Measurements from ENCODE around the gene NEDD8. TPM values are rescaled to one million over a fixed set of nuclear protein-coding genes. Genes with fewer than 3 reads are reported as not detected.
A peak's percentile ranks its signal among the peaks of the same experiment; 100 is the strongest.

The NEDD8 gene
- total RNA-seq, 2 donors from 2014 or later: 196 to 199 TPM

- DNase-seq (ENCODE audit: low spot score): no peak
- Mint-ChIP-seq H3K9me3 (no peaks in the 10 kb centered on the region), H3K27ac (no peak overlapping the region), H3K4me3 (no peak overlapping the region), H3K36me3 (no peaks in the 10 kb centered on the region), H3K4me1 (ENCODE audit: low read depth in 2 of 2) (no peaks in the 10 kb centered on the region), H3K27me3 (no peaks in the 10 kb centered on the region)
- ATAC-seq: no peak
Measured at GRCh38 chr14:24260026-24260779, 28.0 kb upstream of the NEDD8 start.

GRCh38 chr14:24259282-24260025 lies 27.3 kb upstream of the NEDD8 start:
- no peak for ATAC-seq
- H3K27ac Mint-ChIP-seq: no peak overlapping the region
- no peaks in the 10 kb centered on the region for H3K9me3 Mint-ChIP-seq

GRCh38 chr14:24258548-24259265 lies 26.5 kb upstream of the NEDD8 start:
- Mint-ChIP-seq H3K9me3 (no peaks in the 10 kb centered on the region), H3K36me3 (no peaks in the 10 kb centered on the region), H3K4me3 (no peak overlapping the region), H3K27me3 (no peaks in the 10 kb centered on the region), H3K4me1 (ENCODE audit: low read depth in 2 of 2) (no peaks in the 10 kb centered on the region), H3K27ac (no peak overlapping the region)
- ATAC-seq (no peak), DNase-seq (ENCODE audit: low spot score) (no peak)

More at GRCh38 chr14:24259282-24260025, 27.3 kb upstream of the NEDD8 start:
- Mint-ChIP-seq H3K36me3 (no peaks in the 10 kb centered on the region), H3K4me1 (ENCODE audit: low read depth in 2 of 2) (no peaks in the 10 kb centered on the region), H3K4me3 (no peak overlapping the region), H3K27me3 (no peaks in the 10 kb centered on the region)
- DNase-seq (ENCODE audit: low spot score): no peak

GRCh38 chr14:24258119-24258518 lies 26.0 kb upstream of the NEDD8 start:
- no peak for ATAC-seq
- no peak overlapping the region for H3K27ac Mint-ChIP-seq

GRCh38 chr14:24256960-24257359 lies 24.8 kb upstream of the NEDD8 start:
- no peak for DNase-seq (ENCODE audit: low spot score)
- Mint-ChIP-seq H3K27me3 (no peaks in the 10 kb centered on the region), H3K27ac (no peak overlapping the region), H3K4me1 (ENCODE audit: low read depth in 2 of 2) (no peaks in the 10 kb centered on the region), H3K36me3 (no peaks in the 10 kb centered on the region), H3K9me3 (no peaks in the 10 kb centered on the region), H3K4me3 (no peak overlapping the region)
- ATAC-seq: no peak

More at GRCh38 chr14:24258119-24258518, 26.0 kb upstream of the NEDD8 start:
- no peaks in the 10 kb centered on the region for H3K36me3 Mint-ChIP-seq
- H3K27me3 Mint-ChIP-seq: no peaks in the 10 kb centered on the region
- no peaks in the 10 kb centered on the region for H3K9me3 Mint-ChIP-seq
- DNase-seq (ENCODE audit: low spot score): no peak
- no peak overlapping the region for H3K4me3 Mint-ChIP-seq
- no peaks in the 10 kb centered on the region for H3K4me1 Mint-ChIP-seq (ENCODE audit: low read depth in 2 of 2)

GRCh38 chr14:24255931-24256711 lies 24.0 kb upstream of the NEDD8 start:
- Mint-ChIP-seq H3K27ac (no peak overlapping the region), H3K36me3 (no peaks in the 10 kb centered on the region), H3K27me3 (no peaks in the 10 kb centered on the region), H3K4me1 (ENCODE audit: low read depth in 2 of 2) (no peaks in the 10 kb centered on the region), H3K4me3 (no peak overlapping the region), H3K9me3 (no peaks in the 10 kb centered on the region)
- DNase-seq (ENCODE audit: low spot score) (peak; percentile 53), ATAC-seq (no peak)

GRCh38 chr14:24255438-24255837 lies 23.3 kb upstream of the NEDD8 start:
- DNase-seq (ENCODE audit: low spot score) (no peak), ATAC-seq (no peak)
- no peak overlapping the region for H3K4me3 Mint-ChIP-seq
- no peaks in the 10 kb centered on the region for H3K36me3 Mint-ChIP-seq
- H3K27ac Mint-ChIP-seq: no peak overlapping the region
- no peaks in the 10 kb centered on the region for H3K9me3 Mint-ChIP-seq
- no peaks in the 10 kb centered on the region for H3K27me3 Mint-ChIP-seq
- no peaks in the 10 kb centered on the region for H3K4me1 Mint-ChIP-seq (ENCODE audit: low read depth in 2 of 2)

GRCh38 chr14:24254630-24255392 lies 22.6 kb upstream of the NEDD8 start:
- DNase-seq (ENCODE audit: low spot score) (peak; percentile 60), ATAC-seq (peak in 1 of 2 donors; percentile 7)
- Mint-ChIP-seq H3K4me3 (no peak overlapping the region), H3K4me1 (ENCODE audit: low read depth in 2 of 2) (no peaks in the 10 kb centered on the region), H3K36me3 (no peaks in the 10 kb centered on the region), H3K27me3 (no peaks in the 10 kb centered on the region), H3K27ac (no peak overlapping the region), H3K9me3 (no peaks in the 10 kb centered on the region)

- no peak for DNase-seq (ENCODE audit: low spot score)
- Mint-ChIP-seq H3K27ac (no peak overlapping the region), H3K36me3 (no peaks in the 10 kb centered on the region), H3K4me3 (no peak overlapping the region), H3K27me3 (no peaks in the 10 kb centered on the region), H3K4me1 (ENCODE audit: low read depth in 2 of 2) (no peaks in the 10 kb centered on the region), H3K9me3 (no peaks in the 10 kb centered on the region)
- no peak for ATAC-seq
Measured at GRCh38 chr14:24253936-24254335, 21.8 kb upstream of the NEDD8 start.

- Mint-ChIP-seq H3K27ac (no peak overlapping the region), H3K4me1 (ENCODE audit: low read depth in 2 of 2) (peaks cover 6 to 8% of the 10 kb centered on the region in 2 donors), H3K4me3 (no peak overlapping the region), H3K27me3 (no peaks in the 10 kb centered on the region), H3K36me3 (no peaks in the 10 kb centered on the region), H3K9me3 (no peaks in the 10 kb centered on the region)
- ATAC-seq (no peak), DNase-seq (ENCODE audit: low spot score) (no peak)
Measured at GRCh38 chr14:24252289-24253124, 20.3 kb upstream of the NEDD8 start.

- peaks cover 10 to 15% of the 10 kb centered on the region in 2 donors for H3K4me1 Mint-ChIP-seq (ENCODE audit: low read depth in 2 of 2)
- H3K27ac Mint-ChIP-seq: no peak overlapping the region
- H3K36me3 Mint-ChIP-seq: no peaks in the 10 kb centered on the region
- H3K9me3 Mint-ChIP-seq: no peaks in the 10 kb centered on the region
- H3K4me3 Mint-ChIP-seq: no peak overlapping the region
- no peaks in the 10 kb centered on the region for H3K27me3 Mint-ChIP-seq
- DNase-seq (ENCODE audit: low spot score) (no peak), ATAC-seq (no peak)
Measured at GRCh38 chr14:24251880-24252288, 19.7 kb upstream of the NEDD8 start.

- Mint-ChIP-seq H3K4me1 (ENCODE audit: low read depth in 2 of 2) (peaks cover 13 to 18% of the 10 kb centered on the region in 2 donors), H3K27me3 (no peaks in the 10 kb centered on the region), H3K27ac (peak overlapping the region in 1 of 2 donors; percentile 66), H3K36me3 (no peaks in the 10 kb centered on the region), H3K9me3 (no peaks in the 10 kb centered on the region), H3K4me3 (no peak overlapping the region)
- no peak for ATAC-seq
- DNase-seq (ENCODE audit: low spot score): no peak
Measured at GRCh38 chr14:24250354-24250753, 18.2 kb upstream of the NEDD8 start.
